Activated CD4-positive, alpha-beta memory T cell treated with anti-CD3 and anti-CD28 coated beads for 36 hours (primary cell): ENCODE results near the gene SLC17A2. TPM values are rescaled to one million over a fixed set of nuclear protein-coding genes. Genes with fewer than 3 reads are reported as not detected.

Source experiments
- CTCF ChIA-PET: fragments of 350-600 bp; sonication (Branson Sonifier 250); formaldehyde crosslinking; loops from one replicate; lab custom pipeline; 2021; ENCODE audit warnings: antibody characterized with exemption, inconsistent platforms; lab: Charles Lee
- POLR2A ChIA-PET: fragments of 350-600 bp; sonication (Branson Sonifier 250); formaldehyde crosslinking; loops from one replicate; lab custom pipeline; 2021; ENCODE audit warnings: antibody characterized with exemption; lab: Charles Lee
- DNase-seq: peaks from one replicate; pipeline ENCODE4 v3.0.0-alpha.2; 2020
- H3K27ac Mint-ChIP-seq: one replicate; pipeline ENCODE4 v1.8.0; 2021; ENCODE audit warnings: mixed read lengths
- H3K27me3 Mint-ChIP-seq: one replicate; pipeline ENCODE4 v1.8.0; 2021; ENCODE audit warnings: mixed read lengths
- H3K36me3 Mint-ChIP-seq: one replicate; pipeline ENCODE4 v1.8.0; 2021; ENCODE audit warnings: mixed read lengths
- H3K4me1 Mint-ChIP-seq: one replicate; pipeline ENCODE4 v1.8.0; 2021; ENCODE audit warnings: low read depth, mixed read lengths
- H3K4me3 Mint-ChIP-seq: one replicate; pipeline ENCODE4 v1.8.0; 2021; ENCODE audit warnings: mild to moderate bottlenecking, mixed read lengths
- H3K9me3 Mint-ChIP-seq: one replicate; pipeline ENCODE4 v1.8.0; 2021; ENCODE audit warnings: mixed read lengths
- intact Hi-C: fragments of 100-400 bp; cut with micrococcal nuclease; formaldehyde crosslinking; loops from one replicate; pipeline ENCODE4 v1.15.1; 2023
- total RNA-seq, 2 experiments: library from RNA; stranded (reverse); gene quantifications; one replicate each; pipeline ENCODE4 v1.2.3, GENCODE V29; 2021

Gene SLC17A2
- total RNA-seq, 2 experiments from 2014 or later = not detected

DNA sequence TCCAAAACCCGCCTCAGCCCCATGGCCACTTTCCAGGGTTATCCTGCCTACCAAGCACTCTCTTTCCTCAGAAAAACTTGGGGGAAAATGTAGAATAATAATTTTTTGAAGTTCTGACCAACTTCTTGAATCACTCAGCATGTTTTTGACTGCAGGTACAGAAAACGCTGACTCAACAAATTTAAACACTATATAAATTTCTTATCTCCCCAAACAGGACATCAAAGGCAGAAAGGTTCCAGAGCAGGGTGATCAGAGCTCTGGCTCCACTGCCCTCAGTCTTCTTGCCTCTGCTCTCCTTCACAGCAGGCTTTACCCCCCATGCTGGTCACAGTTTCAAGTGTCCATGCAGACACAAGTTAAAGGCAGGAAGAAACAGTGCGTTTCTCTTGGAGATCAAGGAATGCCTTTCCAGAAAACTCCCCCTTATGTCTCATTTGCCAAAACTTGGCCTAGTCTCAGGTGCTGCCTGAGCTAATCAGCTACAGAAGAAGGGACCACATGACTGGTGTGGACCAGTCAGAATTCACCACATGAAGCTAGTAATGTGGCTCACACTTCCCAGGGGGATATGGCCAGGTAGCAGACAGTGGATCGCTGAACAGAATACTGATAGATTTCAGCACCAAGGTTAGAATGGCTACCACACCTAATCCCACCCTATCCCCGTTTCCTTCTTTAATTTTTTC lies 32.1 kb downstream of the SLC17A2 start:
- intact Hi-C loops = no loop called here
- H3K9me3 Mint-ChIP-seq = no peaks in the 10 kb centered on the region
- DNase-seq = no peak
- ChIA-PET CTCF (interaction anchor here (1.1 to 1.9 kb wide), 4 partner anchors 94 to 675 kb away, joined by 3 to 5 read pairs (median 3); no protein-coding TSS in a partner anchor), POLR2A (no interaction called here)
- H3K27me3 Mint-ChIP-seq = peaks cover 3% of the 10 kb centered on the region
- no peak overlapping the region for H3K4me3 Mint-ChIP-seq
- H3K4me1 Mint-ChIP-seq = peaks cover 6% of the 10 kb centered on the region
- H3K27ac Mint-ChIP-seq = no peak overlapping the region
- no peaks in the 10 kb centered on the region for H3K36me3 Mint-ChIP-seq

DNA sequence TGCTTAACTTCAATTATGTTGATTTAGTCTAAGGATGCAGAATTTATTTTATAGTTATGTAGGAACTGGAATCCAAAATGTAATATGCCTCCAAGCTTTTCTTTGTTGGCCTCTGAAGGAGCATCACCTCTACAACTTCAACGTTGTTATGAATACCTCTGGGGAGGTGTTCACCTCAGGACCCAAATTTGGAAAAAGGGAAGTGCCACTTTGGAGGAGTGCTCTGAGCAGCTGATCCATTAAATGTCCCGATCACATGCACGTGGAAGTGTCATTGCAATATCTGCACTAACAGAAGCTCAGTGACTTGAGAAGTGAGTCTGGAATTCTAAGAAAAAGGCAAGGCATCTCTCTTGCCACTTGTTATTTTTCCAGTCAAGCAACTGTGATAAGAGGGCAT lies 34.2 kb downstream of the SLC17A2 start:
- intact Hi-C loops = no loop called here
- no peak for DNase-seq
- Mint-ChIP-seq H3K9me3 (no peaks in the 10 kb centered on the region), H3K4me3 (no peak overlapping the region), H3K27me3 (no peaks in the 10 kb centered on the region), H3K4me1 (peaks cover 6% of the 10 kb centered on the region), H3K36me3 (no peaks in the 10 kb centered on the region), H3K27ac (no peak overlapping the region)
- ChIA-PET CTCF (interaction anchor here (0.7 kb wide), 1 partner anchor 631 kb away, joined by 3 read pairs; no protein-coding TSS in a partner anchor), POLR2A (no interaction called here)

- POLR2A ChIA-PET = no interaction called here
- H3K27me3 Mint-ChIP-seq = no peaks in the 10 kb centered on the region
- no peak overlapping the region for H3K4me3 Mint-ChIP-seq
- no peak overlapping the region for H3K27ac Mint-ChIP-seq
- peaks cover 6% of the 10 kb centered on the region for H3K4me1 Mint-ChIP-seq
- no peaks in the 10 kb centered on the region for H3K9me3 Mint-ChIP-seq
- no peak for DNase-seq
- intact Hi-C loops = no loop called here
- no peaks in the 10 kb centered on the region for H3K36me3 Mint-ChIP-seq
- CTCF ChIA-PET = interaction anchor here (0.7 kb wide), 1 partner anchor 630 kb away, joined by 3 read pairs; no protein-coding TSS in a partner anchor
Measured at GRCh38 chr6:25895771-25896170, 34.7 kb downstream of the SLC17A2 start.

- Mint-ChIP-seq H3K36me3 (no peaks in the 10 kb centered on the region), H3K27ac (no peak overlapping the region), H3K9me3 (no peaks in the 10 kb centered on the region), H3K27me3 (no peaks in the 10 kb centered on the region), H3K4me3 (no peak overlapping the region), H3K4me1 (no peaks in the 10 kb centered on the region)
- DNase-seq = no peak
- ChIA-PET POLR2A (no interaction called here), CTCF (interaction anchor here (1.9 kb wide), 1 partner anchor 174 kb away, joined by 6 read pairs; no protein-coding TSS in a partner anchor)
- intact Hi-C loops = loop anchor here (5.0 kb wide), 1 partner anchor 106 kb away; no protein-coding TSS in a partner anchor
Measured at GRCh38 chr6:25893778-25894177, 36.7 kb downstream of the SLC17A2 start.

GRCh38 chr6:25892877-25893276 lies 37.6 kb downstream of the SLC17A2 start:
- Mint-ChIP-seq H3K36me3 (no peaks in the 10 kb centered on the region), H3K27me3 (no peaks in the 10 kb centered on the region), H3K9me3 (no peaks in the 10 kb centered on the region), H3K27ac (no peak overlapping the region), H3K4me3 (no peak overlapping the region), H3K4me1 (no peaks in the 10 kb centered on the region)
- intact Hi-C loops = loop anchor here (5.0 kb wide), 1 partner anchor 106 kb away; no protein-coding TSS in a partner anchor
- CTCF ChIA-PET = interaction anchor here (1.2 to 1.9 kb wide), 3 partner anchors 40 to 175 kb away, joined by 3 to 6 read pairs (median 4); no protein-coding TSS in a partner anchor
- POLR2A ChIA-PET = no interaction called here
- DNase-seq = no peak

DNA sequence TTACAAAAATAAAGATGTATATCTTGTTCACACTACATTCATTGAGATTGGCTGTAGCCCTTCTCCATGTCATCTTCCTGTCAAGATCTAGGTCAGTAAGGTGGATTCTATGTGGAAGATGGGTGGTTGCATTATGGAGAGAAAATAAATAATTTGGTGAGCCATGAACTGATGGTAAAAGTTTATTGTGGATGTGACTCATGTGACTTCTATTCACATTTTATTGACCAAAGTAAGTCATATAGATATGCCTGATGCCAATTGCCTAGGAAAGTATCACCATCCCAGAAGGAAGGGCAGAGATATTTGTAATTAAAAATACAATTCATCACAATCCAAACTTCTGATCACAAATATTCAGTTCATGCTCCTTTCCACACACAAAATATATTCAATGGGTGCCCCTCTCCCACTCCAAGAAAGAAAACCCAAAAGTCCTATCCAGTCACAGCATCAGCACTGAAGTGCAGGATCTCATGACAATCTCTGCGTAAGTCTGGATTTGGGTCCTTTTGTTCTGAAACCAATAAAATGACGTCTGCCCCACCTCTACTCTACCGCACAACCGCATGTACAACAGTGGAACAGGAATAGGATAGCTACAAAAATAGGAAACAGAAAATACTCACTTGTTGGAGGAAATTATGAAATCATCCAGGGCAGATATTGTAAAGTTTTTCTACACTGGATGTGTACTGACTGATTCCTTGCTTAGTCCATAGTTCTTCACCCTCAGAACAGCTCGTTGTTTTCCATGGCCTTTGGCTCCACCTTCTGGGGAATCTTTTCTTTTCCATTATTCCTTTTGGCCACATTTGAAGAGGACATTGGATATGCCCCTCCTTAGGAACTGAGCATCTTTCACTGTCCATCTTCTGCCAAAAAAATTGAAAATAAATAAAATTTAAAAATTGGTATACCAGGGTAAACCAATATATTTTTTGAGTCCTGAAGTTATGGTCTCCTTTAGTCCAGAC lies 40.3 kb downstream of the SLC17A2 start:
- H3K4me1 Mint-ChIP-seq = no peaks in the 10 kb centered on the region
- H3K9me3 Mint-ChIP-seq = no peaks in the 10 kb centered on the region
- H3K36me3 Mint-ChIP-seq = no peaks in the 10 kb centered on the region
- ChIA-PET CTCF (interaction anchor here (0.6 to 3.4 kb wide), 7 partner anchors 9 to 221 kb away, joined by 3 to 14 read pairs (median 3); no protein-coding TSS in a partner anchor), POLR2A (no interaction called here)
- no peaks in the 10 kb centered on the region for H3K27me3 Mint-ChIP-seq
- DNase-seq = peak; percentile 31
- intact Hi-C loops = loop anchor here (2.0 to 5.0 kb wide), 2 partner anchors 103 to 169 kb away; no protein-coding TSS in a partner anchor
- no peak overlapping the region for H3K4me3 Mint-ChIP-seq
- H3K27ac Mint-ChIP-seq = no peak overlapping the region

GRCh38 chr6:25888626-25889025 lies 41.9 kb downstream of the SLC17A2 start:
- Mint-ChIP-seq H3K36me3 (no peaks in the 10 kb centered on the region), H3K4me1 (no peaks in the 10 kb centered on the region), H3K27ac (no peak overlapping the region), H3K27me3 (no peaks in the 10 kb centered on the region), H3K9me3 (no peaks in the 10 kb centered on the region), H3K4me3 (no peak overlapping the region)
- intact Hi-C loops = no loop called here
- no peak for DNase-seq
- ChIA-PET CTCF (interaction anchor here (3.4 kb wide), 1 partner anchor 168 kb away, joined by 14 read pairs; no protein-coding TSS in a partner anchor), POLR2A (no interaction called here)

- no peak for DNase-seq
- H3K27ac Mint-ChIP-seq = no peak overlapping the region
- no peaks in the 10 kb centered on the region for H3K9me3 Mint-ChIP-seq
- no peak overlapping the region for H3K4me3 Mint-ChIP-seq
- no peaks in the 10 kb centered on the region for H3K36me3 Mint-ChIP-seq
- ChIA-PET CTCF (interaction anchor here (0.6 to 1.5 kb wide), 2 partner anchors 166 to 168 kb away, joined by 3 to 4 read pairs; no protein-coding TSS in a partner anchor), POLR2A (no interaction called here)
- peaks cover 2% of the 10 kb centered on the region for H3K4me1 Mint-ChIP-seq
- no peaks in the 10 kb centered on the region for H3K27me3 Mint-ChIP-seq
- intact Hi-C loops = no loop called here
Measured at GRCh38 chr6:25886066-25886465, 44.4 kb downstream of the SLC17A2 start.

DNA sequence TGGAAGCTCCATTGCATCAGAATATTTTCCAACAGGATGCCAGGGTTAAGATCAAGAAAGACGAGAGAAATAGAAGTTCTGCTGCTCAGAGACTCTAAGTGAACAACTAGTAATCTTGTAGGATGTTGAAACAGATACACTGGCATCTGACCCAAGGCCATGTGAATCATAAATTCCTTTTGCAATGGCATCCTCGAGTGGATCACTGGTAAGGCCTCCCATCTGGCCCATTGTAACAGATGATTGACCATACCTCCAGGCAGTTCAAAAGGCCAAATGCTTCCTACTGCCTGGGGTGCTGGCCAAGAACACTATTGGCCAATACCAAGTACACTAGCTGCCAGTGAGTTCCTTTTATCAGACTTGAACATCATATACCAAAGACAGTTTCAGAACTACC lies 46.5 kb downstream of the SLC17A2 start:
- H3K27me3 Mint-ChIP-seq = no peaks in the 10 kb centered on the region
- peaks cover 2% of the 10 kb centered on the region for H3K4me1 Mint-ChIP-seq
- H3K9me3 Mint-ChIP-seq = no peaks in the 10 kb centered on the region
- ChIA-PET CTCF (no interaction called here), POLR2A (no interaction called here)
- H3K36me3 Mint-ChIP-seq = no peaks in the 10 kb centered on the region
- H3K4me3 Mint-ChIP-seq = no peak overlapping the region
- DNase-seq = no peak
- no peak overlapping the region for H3K27ac Mint-ChIP-seq
- intact Hi-C loops = no loop called here

DNA sequence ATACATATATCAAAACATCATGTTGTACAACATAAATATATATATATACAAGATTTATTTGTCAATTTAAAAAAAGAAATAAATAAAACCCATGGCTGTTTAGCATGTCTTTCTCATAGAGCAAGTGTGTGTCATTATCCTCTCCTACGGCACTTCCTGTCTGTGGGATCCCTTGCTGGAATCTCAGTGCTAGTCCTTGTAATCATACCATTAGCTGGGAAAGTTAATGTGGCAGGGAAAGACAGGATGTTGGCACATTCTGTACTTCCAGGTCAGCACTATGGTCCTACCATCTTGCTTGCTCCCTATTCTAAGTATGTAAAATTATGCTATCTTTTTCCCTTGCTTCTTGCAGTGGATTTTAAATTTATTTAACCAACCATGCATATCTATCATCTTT lies 47.0 kb downstream of the SLC17A2 start:
- ChIA-PET CTCF (no interaction called here), POLR2A (no interaction called here)
- no peaks in the 10 kb centered on the region for H3K9me3 Mint-ChIP-seq
- H3K27me3 Mint-ChIP-seq = peaks cover 4% of the 10 kb centered on the region
- peaks cover 2% of the 10 kb centered on the region for H3K4me1 Mint-ChIP-seq
- H3K4me3 Mint-ChIP-seq = no peak overlapping the region
- no peak overlapping the region for H3K27ac Mint-ChIP-seq
- no peak for DNase-seq
- intact Hi-C loops = no loop called here
- H3K36me3 Mint-ChIP-seq = no peaks in the 10 kb centered on the region

DNA sequence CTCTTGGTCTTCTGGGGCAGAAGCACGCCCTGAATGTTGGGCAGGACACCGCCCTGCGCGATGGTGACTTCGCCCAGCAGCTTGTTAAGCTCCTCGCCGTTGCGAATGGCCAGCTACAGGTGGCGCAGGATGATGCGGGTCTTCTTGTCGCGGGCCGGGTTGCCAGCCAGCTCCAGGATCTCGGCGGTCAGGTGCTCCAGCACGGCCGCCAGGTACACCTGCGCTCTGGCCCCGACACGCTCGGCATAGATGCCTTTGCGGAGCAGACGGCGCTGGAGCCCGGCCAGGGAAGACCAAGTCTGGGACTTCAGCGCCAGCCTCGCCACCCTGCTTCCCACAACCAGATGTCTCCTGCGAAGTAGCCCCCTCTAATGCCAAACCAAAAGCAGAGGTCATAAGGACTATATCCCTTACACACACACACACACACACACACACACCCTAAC lies 48.4 kb downstream of the SLC17A2 start:
- H3K4me3 Mint-ChIP-seq = peak overlapping the region; percentile 75
- DNase-seq = peak; percentile 53
- H3K9me3 Mint-ChIP-seq = no peaks in the 10 kb centered on the region
- intact Hi-C loops = no loop called here
- H3K27ac Mint-ChIP-seq = no peak overlapping the region
- no peaks in the 10 kb centered on the region for H3K36me3 Mint-ChIP-seq
- ChIA-PET POLR2A (no interaction called here), CTCF (interaction anchor here (0.6 to 1.5 kb wide), 16 partner anchors 10 to 658 kb away, joined by 3 to 10 read pairs (median 4); partner anchors contain the start of gene SLC17A1)
- H3K4me1 Mint-ChIP-seq = peaks cover 2% of the 10 kb centered on the region
- H3K27me3 Mint-ChIP-seq = peaks cover 6% of the 10 kb centered on the region
